H9 (cell line): Measurements from ENCODE around the gene FMC1. TPM values are rescaled to one million over a fixed set of nuclear protein-coding genes. Genes with fewer than 3 reads are reported as not detected.

Source experiments
- DNase-seq: peaks from one replicate; pipeline ENCODE4 v3.0.0-alpha.2; 2017
- H2AFZ ChIP-seq: one replicate; pipeline ENCODE4 v1.6.1; 2013; ENCODE audit warnings: mild to moderate bottlenecking, low read length, control low read depth, moderate library complexity
- H2AK5ac ChIP-seq: 2 replicates; pipeline ENCODE4 v1.6.1; 2013; ENCODE audit warnings: low read length, control low read depth, mixed read lengths; ENCODE audit not compliant: insufficient read length
- H2BK120ac ChIP-seq: one replicate; pipeline ENCODE4 v1.6.1; 2013; ENCODE audit warnings: low read depth, mild to moderate bottlenecking, low read length, control low read depth, inconsistent platforms; ENCODE audit not compliant: poor library complexity, severe bottlenecking
- H2BK12ac ChIP-seq: 2 replicates; pipeline ENCODE4 v1.6.1; 2013; ENCODE audit warnings: low read length, control low read depth, mixed read lengths, low read depth; ENCODE audit not compliant: insufficient read length
- H2BK15ac ChIP-seq: 2 replicates; pipeline ENCODE4 v1.6.1; 2013; ENCODE audit warnings: low read depth, low read length, control low read depth
- H2BK20ac ChIP-seq: one replicate; pipeline ENCODE4 v1.6.1; 2013; ENCODE audit warnings: low read depth, mild to moderate bottlenecking, low read length, control low read depth, inconsistent platforms; ENCODE audit not compliant: poor library complexity, severe bottlenecking
- H2BK5ac ChIP-seq: 2 replicates; pipeline ENCODE4 v1.6.1; 2013; ENCODE audit warnings: low read length, control low read depth, mixed read lengths; ENCODE audit not compliant: insufficient read length
- H3K14ac ChIP-seq: 2 replicates; pipeline ENCODE4 v1.6.1; 2013; ENCODE audit warnings: low read length, control low read depth; ENCODE audit not compliant: insufficient read depth
- H3K18ac ChIP-seq: 2 replicates; pipeline ENCODE4 v1.6.1; 2013; ENCODE audit warnings: low read depth, mild to moderate bottlenecking, mixed read lengths, low read length, control low read depth; ENCODE audit not compliant: insufficient read length
- H3K23ac ChIP-seq: 2 replicates; pipeline ENCODE4 v1.6.1; 2013; ENCODE audit warnings: low read length, control low read depth, mixed read lengths, low read depth; ENCODE audit not compliant: insufficient read length
- H3K23me2 ChIP-seq: 2 replicates; pipeline ENCODE4 v1.6.1; 2013; ENCODE audit warnings: low read depth, mild to moderate bottlenecking, mixed read lengths, low read length, control low read depth; ENCODE audit not compliant: insufficient read length, poor library complexity, severe bottlenecking
- H3K27ac ChIP-seq: 2 replicates; pipeline ENCODE4 v1.5.1; 2013; ENCODE audit warnings: low read length, control low read depth, mixed read lengths, low read depth; ENCODE audit not compliant: insufficient read length
- H3K27me3 ChIP-seq: 2 replicates; pipeline ENCODE4 v1.6.1; 2013; ENCODE audit warnings: low read length, control low read depth, inconsistent platforms; ENCODE audit not compliant: insufficient read depth
- H3K4ac ChIP-seq: 2 replicates; pipeline ENCODE4 v1.6.1; 2013; ENCODE audit warnings: low read depth, mild to moderate bottlenecking, control low read depth, inconsistent platforms, low read length, moderate library complexity
- H3K4me1 ChIP-seq: 2 replicates; pipeline ENCODE4 v1.6.1; 2013; ENCODE audit warnings: low read length, control low read depth, inconsistent platforms; ENCODE audit not compliant: insufficient read depth
- H3K4me2 ChIP-seq: 2 replicates; pipeline ENCODE4 v1.6.1; 2013; ENCODE audit warnings: low read length, control low read depth, mixed read lengths; ENCODE audit not compliant: insufficient read length, insufficient read depth
- H3K56ac ChIP-seq: 2 replicates; pipeline ENCODE4 v1.6.1; 2013; ENCODE audit warnings: low read depth, mild to moderate bottlenecking, mixed read lengths, low read length, control low read depth; ENCODE audit not compliant: insufficient read length
- H3K79me1 ChIP-seq: 2 replicates; pipeline ENCODE4 v1.6.1; 2013; ENCODE audit warnings: low read depth, mild to moderate bottlenecking, moderate library complexity, low read length, control low read depth, inconsistent platforms; ENCODE audit not compliant: insufficient read depth, poor library complexity, severe bottlenecking
- H3K79me2 ChIP-seq: 2 replicates; pipeline ENCODE4 v1.6.1; 2013; ENCODE audit warnings: low read length, control low read depth, inconsistent platforms; ENCODE audit not compliant: insufficient read depth
- H3K9ac ChIP-seq: 2 replicates; pipeline ENCODE4 v1.6.1; 2013; ENCODE audit warnings: low read length, control low read depth, mixed read lengths; ENCODE audit not compliant: insufficient read length; ENCODE audit errors: extremely low read depth
- H3K9me3 ChIP-seq: one replicate; pipeline ENCODE4 v1.6.1; 2013; ENCODE audit warnings: low read depth, low read length, inconsistent platforms; ENCODE audit not compliant: control insufficient read depth
- H3T11ph ChIP-seq: one replicate; pipeline ENCODE4 v1.6.1; 2013; ENCODE audit warnings: mild to moderate bottlenecking, low read length, control low read depth, inconsistent platforms
- H4K20me1 ChIP-seq: one replicate; pipeline ENCODE4 v1.6.1; 2013; ENCODE audit not compliant: control insufficient read depth, insufficient read length, insufficient read depth
- H4K5ac ChIP-seq: 2 replicates; pipeline ENCODE4 v1.6.1; 2013; ENCODE audit warnings: low read depth, mild to moderate bottlenecking, mixed read lengths, low read length, control low read depth; ENCODE audit not compliant: insufficient read length
- H4K8ac ChIP-seq: replicated peaks from 2 replicates; pipeline ENCODE4 v1.6.1; 2013; ENCODE audit warnings: low read length, control low read depth, mixed read lengths, low read depth; ENCODE audit not compliant: insufficient read length
- H4K91ac ChIP-seq: 2 replicates; pipeline ENCODE4 v1.6.1; 2013; ENCODE audit warnings: low read depth, mild to moderate bottlenecking, moderate library complexity, mixed read lengths, low read length, control low read depth; ENCODE audit not compliant: insufficient read length
- H3K27ac Mint-ChIP-seq, 3 experiments: 2 replicates in 2 of 3; 3 replicates in 1 of 3; pipeline ENCODE4 v1.8.0; 2020 to 2021; ENCODE audit warnings: mixed read lengths in 3 of 3, mild to moderate bottlenecking in 1 of 3, moderate library complexity in 1 of 3
- H3K27me3 Mint-ChIP-seq: 2 replicates; pipeline ENCODE4 v1.8.0; 2021; ENCODE audit warnings: low read depth, mild to moderate bottlenecking, moderate library complexity, mixed read lengths
- H3K36me3 Mint-ChIP-seq, 3 experiments: 2 replicates in 2 of 3; 3 replicates in 1 of 3; pipeline ENCODE4 v1.8.0; 2020 to 2021; ENCODE audit warnings: low read depth in 3 of 3, mixed read lengths in 3 of 3; ENCODE audit not compliant: insufficient read depth in 1 of 3
- H3K4me1 Mint-ChIP-seq, 2 experiments: 2 replicates each; pipeline ENCODE4 v1.8.0; 2020; ENCODE audit warnings: mixed read lengths in 2 of 2
- H3K4me3 Mint-ChIP-seq, 2 experiments: 2 replicates in 1 of 2; 3 replicates in 1 of 2; pipeline ENCODE4 v1.8.0; 2020 to 2021; ENCODE audit warnings: mild to moderate bottlenecking in 2 of 2, mixed read lengths in 2 of 2, moderate library complexity in 1 of 2
- H3K9me3 Mint-ChIP-seq, 2 experiments: 2 replicates in 1 of 2; 3 replicates in 1 of 2; pipeline ENCODE4 v1.8.0; 2020; ENCODE audit warnings: mild to moderate bottlenecking in 2 of 2, mixed read lengths in 2 of 2, moderate library complexity in 1 of 2
- CTCF ChIP-seq: fragments of 200-600 bp; sonication (generic); conservative IDR thresholded peaks from 3 replicates; pipeline ENCODE4 v1.8.0; 2021; ENCODE audit warnings: antibody characterized with exemption, mild to moderate bottlenecking
- WGBS: extraction: QIAGEN DNeasy Blood & Tissue Kit; methylation state at CpG from one replicate; pipeline ENCODE4 v1.1.7; 2013; ENCODE audit warnings: missing lambda C conversion rate, low lambda C conversion rate, mixed read lengths; ENCODE audit not compliant: insufficient read length; ENCODE audit errors: extremely low coverage; 5-methylcytosine and 5-hydroxymethylcytosine counted together
- total RNA-seq: library from RNA; stranded (reverse); gene quantifications from 2 replicates; pipeline ENCODE4 v1.2.1, GENCODE V29; 2021

Gene FMC1
- total RNA-seq, 1 experiment from 2014 or later, result 10.9 TPM

- Mint-ChIP-seq H3K27ac (peak overlapping the region in 2 of 3 experiments; percentile 36 to 73; a peak in 2 of 7 replicates), H3K4me1 (peaks cover 38 to 41% of the 10 kb centered on the region in 2 experiments), H3K36me3 (peaks cover 0 to 29% (median 21%) of the 10 kb centered on the region in 3 experiments; a peak in 6 of 7 replicates), H3K27me3 (no peaks in the 10 kb centered on the region), H3K4me3 (no peak overlapping the region), H3K9me3 (no peaks in the 10 kb centered on the region)
- no peak for TF ChIP-seq CTCF
- no CpG with 5 or more reads among the region's 6 CpGs for WGBS
- Histone ChIP-seq H2BK120ac (no peak overlapping the region), H4K20me1 (no peaks in the 10 kb centered on the region), H4K91ac (no peak overlapping the region), H3K27me3 (no peaks in the 10 kb centered on the region), H2BK12ac (no peak overlapping the region), H3K27ac (no peak overlapping the region), H4K5ac (no peak overlapping the region), H3K4ac (no peak overlapping the region), H3K14ac (no peak overlapping the region), H2AK5ac (no peak overlapping the region), H3K9me3 (no peaks in the 10 kb centered on the region), H3T11ph (no peak overlapping the region), H2BK15ac (no peak overlapping the region), H4K8ac (no peak overlapping the region), H3K18ac (no peak overlapping the region), H3K23ac (no peak overlapping the region), H2BK20ac (no peak overlapping the region), H2AFZ (no peak overlapping the region), H3K9ac (no peak overlapping the region), H3K56ac (no peak overlapping the region), H3K79me1 (no peaks in the 10 kb centered on the region), H3K23me2 (no peaks in the 10 kb centered on the region), H3K4me1 (peaks cover 5% of the 10 kb centered on the region), H3K79me2 (peaks cover 38% of the 10 kb centered on the region; the same call in 1 of the 2 replicates), H3K4me2 (no peak overlapping the region), H2BK5ac (no peak overlapping the region)
- no peak for DNase-seq
Measured at GRCh38 chr7:139367438-139368155, 26.5 kb downstream of the FMC1 start.
